GM23248 (cell line): ENCODE measurements around the gene TULP4. TPM values are rescaled to one million over a fixed set of nuclear protein-coding genes. Genes with fewer than 3 reads are reported as not detected.
A peak's percentile ranks its signal among the peaks of the same experiment; 100 is the strongest.

Source experiments
- DNase-seq: peaks from one replicate; pipeline ENCODE4 v3.0.0-alpha.2; 2015
- H2AFZ ChIP-seq: fragments of 200-600 bp; sonication (generic); 2 replicates; pipeline ENCODE4 v1.6.1; 2016; ENCODE audit warnings: antibody characterized with exemption
- H3F3A ChIP-seq: fragments of 200-600 bp; sonication (generic); 2 replicates; pipeline ENCODE4 v1.6.1; 2016; ENCODE audit warnings: mild to moderate bottlenecking, antibody characterized with exemption, mixed run types; ENCODE audit not compliant: insufficient read depth
- H3K27ac ChIP-seq: fragments of 200-600 bp; sonication (generic); 2 replicates; pipeline ENCODE4 v1.5.1; 2016; ENCODE audit warnings: mild to moderate bottlenecking
- H3K27me3 ChIP-seq: fragments of 200-600 bp; sonication (generic); replicated peaks from 2 replicates; pipeline ENCODE4 v1.6.1; 2016; ENCODE audit warnings: mild to moderate bottlenecking; ENCODE audit not compliant: insufficient read depth
- H3K36me3 ChIP-seq: fragments of 200-600 bp; sonication (generic); 2 replicates; pipeline ENCODE4 v1.6.1; 2016; ENCODE audit warnings: low read depth, mild to moderate bottlenecking
- H3K4me1 ChIP-seq: fragments of 200-600 bp; sonication (generic); 2 replicates; pipeline ENCODE4 v1.6.1; 2016; ENCODE audit warnings: mild to moderate bottlenecking; ENCODE audit not compliant: insufficient read depth
- H3K4me2 ChIP-seq: fragments of 200-600 bp; sonication (generic); one replicate; pipeline ENCODE4 v1.6.1; 2016; ENCODE audit warnings: mild to moderate bottlenecking; ENCODE audit not compliant: unreplicated experiment
- H3K4me3 ChIP-seq: fragments of 200-600 bp; sonication (generic); 2 replicates; pipeline ENCODE4 v1.5.1; 2016; ENCODE audit warnings: mild to moderate bottlenecking
- H3K79me2 ChIP-seq: fragments of 200-600 bp; sonication (generic); 2 replicates; pipeline ENCODE4 v1.6.1; 2016; ENCODE audit warnings: mild to moderate bottlenecking; ENCODE audit not compliant: insufficient read depth
- H3K9ac ChIP-seq: fragments of 200-600 bp; sonication (generic); 2 replicates; pipeline ENCODE4 v1.6.1; 2016; ENCODE audit warnings: mild to moderate bottlenecking
- H3K9me2 ChIP-seq: fragments of 200-600 bp; sonication (generic); 2 replicates; pipeline ENCODE4 v1.6.1; 2016; ENCODE audit warnings: mixed run types, mild to moderate bottlenecking, moderate library complexity; ENCODE audit not compliant: insufficient read depth
- H3K9me3 ChIP-seq: fragments of 200-600 bp; sonication (generic); one replicate; pipeline ENCODE4 v1.6.1; 2017; ENCODE audit warnings: low read depth
- H4K20me1 ChIP-seq: fragments of 200-600 bp; sonication (generic); 2 replicates; pipeline ENCODE4 v1.6.0; 2016; ENCODE audit not compliant: insufficient read depth
- EZH2 ChIP-seq: fragments of 200-600 bp; sonication (generic); IDR thresholded peaks from 2 replicates; pipeline ENCODE4 v1.6.1; 2018; ENCODE audit warnings: antibody characterized with exemption, mild to moderate bottlenecking; ENCODE audit not compliant: insufficient read depth, poor library complexity, severe bottlenecking
- EZH2phosphoT487 ChIP-seq: fragments of 200-600 bp; sonication (generic); IDR thresholded peaks from 2 replicates; pipeline ENCODE4 v1.6.1; 2018; ENCODE audit warnings: antibody characterized with exemption, moderate library complexity, mild to moderate bottlenecking, low read depth; ENCODE audit not compliant: insufficient read depth
- WGBS, 2 experiments: methylation state at CpG; one replicate each; pipeline ENCODE4 v1.1.6; 2015 to 2017; ENCODE audit warnings: low lambda C conversion rate in 2 of 2, low coverage in 1 of 2; ENCODE audit errors: missing lambda C conversion rate in 2 of 2; 5-methylcytosine and 5-hydroxymethylcytosine counted together
- in situ Hi-C: fragments of 300-500 bp; cut with MboI; formaldehyde crosslinking; loops from 2 replicates; pipeline ENCODE4 v1.15.0; 2020
- polyA plus RNA-seq: library from polyadenylated mRNA; unstranded; fragments of >200 nt; fragmentation: Nextera tagmentation; extraction: Ambion mirVana; gene quantifications from 2 replicates; pipeline ENCODE4 v1.2.1, GENCODE V29; 2016
- total RNA-seq: library from RNA; depleted of rRNA; stranded (reverse); fragments of >200 nt; shearing (Covaris generic); gene quantifications from 2 replicates; pipeline ENCODE4 v1.2.3, GENCODE V29; 2014

Gene TULP4
- total and polyA plus RNA-seq, 2 experiments from 2014 or later = 21.5 to 38.7 TPM

GRCh38 chr6:158405933-158406332 is 93.7 kb downstream of the TULP4 start:
- Histone ChIP-seq H3K9me2 (no peaks in the 10 kb centered on the region), H3K4me3 (no peak overlapping the region), H3K36me3 (no peaks in the 10 kb centered on the region), H3K27ac (no peak overlapping the region), H3K9me3 (no peaks in the 10 kb centered on the region), H3F3A (peaks cover 42% of the 10 kb centered on the region), H3K79me2 (peaks cover 22% of the 10 kb centered on the region; the same call in 1 of the 2 replicates), H3K27me3 (no peaks in the 10 kb centered on the region), H3K4me2 (no peak overlapping the region), H2AFZ (no peak overlapping the region), H3K4me1 (peaks cover 25% of the 10 kb centered on the region), H4K20me1 (peaks cover 14% of the 10 kb centered on the region; the same call in 1 of the 2 replicates), H3K9ac (no peak overlapping the region)
- in situ Hi-C loops = no loop called here
- WGBS, 2 experiments = 100% methylated on average over 2 of the region's 2 CpGs
- no peak for DNase-seq
- TF ChIP-seq EZH2 (no peak), EZH2phosphoT487 (no peak)

- no peak overlapping the region for H3K27ac ChIP-seq
- no peak overlapping the region for H3K9ac ChIP-seq
These were observed 94.5 kb downstream of the TULP4 start for GRCh38 chr6:158406736-158407135.

GRCh38 chr6:158408013-158408412 is 95.7 kb downstream of the TULP4 start:
- 94 to 99% methylated on average over 9 of the region's 9 CpGs for WGBS, 2 experiments
- no peak for DNase-seq
- peaks cover 14% of the 10 kb centered on the region; the same call in 1 of the 2 replicates for H4K20me1 ChIP-seq
- no peak for TF ChIP-seq EZH2
- no peak for TF ChIP-seq EZH2phosphoT487
- H3K4me3 ChIP-seq = no peak overlapping the region
- H3K4me1 ChIP-seq = peaks cover 25% of the 10 kb centered on the region
- peak overlapping the region; percentile 44 for H3K27ac ChIP-seq
- no peaks in the 10 kb centered on the region for H3K9me3 ChIP-seq
- peak overlapping the region; percentile 7; the same call in 1 of the 2 replicates for H3K9ac ChIP-seq
- no peaks in the 10 kb centered on the region for H3K27me3 ChIP-seq
- no peaks in the 10 kb centered on the region for H3K36me3 ChIP-seq
- H3K4me2 ChIP-seq = peak overlapping the region; percentile 29
- H3F3A ChIP-seq = peaks cover 42% of the 10 kb centered on the region
- no peaks in the 10 kb centered on the region for H3K9me2 ChIP-seq
- in situ Hi-C loops = no loop called here
- H3K79me2 ChIP-seq = peaks cover 35% of the 10 kb centered on the region; the same call in 1 of the 2 replicates
- no peak overlapping the region for H2AFZ ChIP-seq

More at GRCh38 chr6:158406736-158407135, 94.5 kb downstream of the TULP4 start:
- Histone ChIP-seq H3K36me3 (no peaks in the 10 kb centered on the region), H3K4me2 (no peak overlapping the region), H4K20me1 (peaks cover 14% of the 10 kb centered on the region; the same call in 1 of the 2 replicates), H3K79me2 (peaks cover 30% of the 10 kb centered on the region; the same call in 1 of the 2 replicates), H3K9me2 (no peaks in the 10 kb centered on the region), H3K4me1 (peaks cover 25% of the 10 kb centered on the region), H3K27me3 (no peaks in the 10 kb centered on the region), H3F3A (peaks cover 42% of the 10 kb centered on the region), H3K4me3 (no peak overlapping the region), H2AFZ (no peak overlapping the region), H3K9me3 (no peaks in the 10 kb centered on the region)
- WGBS, 2 experiments = 96 to 98% methylated on average over 2 of the region's 2 CpGs
- DNase-seq = no peak
- TF ChIP-seq EZH2 (no peak), EZH2phosphoT487 (no peak)
- in situ Hi-C loops = no loop called here

GRCh38 chr6:158408552-158409130 is 96.4 kb downstream of the TULP4 start:
- no peak overlapping the region for H2AFZ ChIP-seq
- peaks cover 42% of the 10 kb centered on the region for H3F3A ChIP-seq
- peak overlapping the region; percentile 7; the same call in 1 of the 2 replicates for H3K9ac ChIP-seq
- no peaks in the 10 kb centered on the region for H3K27me3 ChIP-seq
- H3K4me1 ChIP-seq = peaks cover 25% of the 10 kb centered on the region
- in situ Hi-C loops = no loop called here
- no peak overlapping the region for H3K4me3 ChIP-seq
- peaks cover 29% of the 10 kb centered on the region; the same call in 1 of the 2 replicates for H3K79me2 ChIP-seq
- H3K4me2 ChIP-seq = peak overlapping the region; percentile 29
- 6% methylated on average over 9 of the region's 9 CpGs for WGBS, 2 experiments
- no peaks in the 10 kb centered on the region for H3K9me2 ChIP-seq
- TF ChIP-seq EZH2phosphoT487 (no peak), EZH2 (no peak)
- DNase-seq = peak; percentile 77
- H4K20me1 ChIP-seq = peaks cover 14% of the 10 kb centered on the region; the same call in 1 of the 2 replicates
- peak overlapping the region; percentile 44 for H3K27ac ChIP-seq
- no peaks in the 10 kb centered on the region; the same call in 1 of the 2 replicates for H3K36me3 ChIP-seq
- no peaks in the 10 kb centered on the region for H3K9me3 ChIP-seq
